Left ventricle myocardium superior (tissue), 1 donor: ENCODE measurements around the gene OR2V2. TPM values are rescaled to one million over a fixed set of nuclear protein-coding genes. Genes with fewer than 3 reads are reported as not detected.
"Not testable (repeated sequence)": the region's sequence is repeated elsewhere in the genome, so short reads cannot be mapped to it uniquely, and the experiment has no call there.

Experiments used
- ATAC-seq: fragments of 200-7000 bp; cut with Tn5 transposase; one replicate; pipeline ENCODE4 v1.9.1; 2020; ENCODE audit warnings: mild to moderate bottlenecking, moderate library complexity
- DNase-seq: peaks from one replicate; pipeline ENCODE4 v3.0.0-alpha.2; 2020
- intact Hi-C: fragments of 100-400 bp; cut with micrococcal nuclease; formaldehyde crosslinking; loops from one replicate; pipeline ENCODE4 v1.11.0; 2022
- long read RNA-seq: library from polyadenylated mRNA; unstranded; transcript quantifications from one replicate; pipeline ENCODE4 v2.0.0, GENCODE V29; 2021
- total RNA-seq: library from RNA; stranded (reverse); fragmentation: NEBNext Ultra II Directional; extraction: Animal tissue kit (Norgen Biotek cat#: 25700); gene quantifications from one replicate; pipeline ENCODE4 v1.2.1, GENCODE V29; 2021
- donor health status: DM: no; HTN: yes; CAD: no; lungs with severe emphysema.

Gene OR2V2, protein sequence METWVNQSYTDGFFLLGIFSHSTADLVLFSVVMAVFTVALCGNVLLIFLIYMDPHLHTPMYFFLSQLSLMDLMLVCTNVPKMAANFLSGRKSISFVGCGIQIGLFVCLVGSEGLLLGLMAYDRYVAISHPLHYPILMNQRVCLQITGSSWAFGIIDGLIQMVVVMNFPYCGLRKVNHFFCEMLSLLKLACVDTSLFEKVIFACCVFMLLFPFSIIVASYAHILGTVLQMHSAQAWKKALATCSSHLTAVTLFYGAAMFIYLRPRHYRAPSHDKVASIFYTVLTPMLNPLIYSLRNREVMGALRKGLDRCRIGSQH
- not detected for total RNA-seq
- long read RNA-seq, result 0 reads

DNA sequence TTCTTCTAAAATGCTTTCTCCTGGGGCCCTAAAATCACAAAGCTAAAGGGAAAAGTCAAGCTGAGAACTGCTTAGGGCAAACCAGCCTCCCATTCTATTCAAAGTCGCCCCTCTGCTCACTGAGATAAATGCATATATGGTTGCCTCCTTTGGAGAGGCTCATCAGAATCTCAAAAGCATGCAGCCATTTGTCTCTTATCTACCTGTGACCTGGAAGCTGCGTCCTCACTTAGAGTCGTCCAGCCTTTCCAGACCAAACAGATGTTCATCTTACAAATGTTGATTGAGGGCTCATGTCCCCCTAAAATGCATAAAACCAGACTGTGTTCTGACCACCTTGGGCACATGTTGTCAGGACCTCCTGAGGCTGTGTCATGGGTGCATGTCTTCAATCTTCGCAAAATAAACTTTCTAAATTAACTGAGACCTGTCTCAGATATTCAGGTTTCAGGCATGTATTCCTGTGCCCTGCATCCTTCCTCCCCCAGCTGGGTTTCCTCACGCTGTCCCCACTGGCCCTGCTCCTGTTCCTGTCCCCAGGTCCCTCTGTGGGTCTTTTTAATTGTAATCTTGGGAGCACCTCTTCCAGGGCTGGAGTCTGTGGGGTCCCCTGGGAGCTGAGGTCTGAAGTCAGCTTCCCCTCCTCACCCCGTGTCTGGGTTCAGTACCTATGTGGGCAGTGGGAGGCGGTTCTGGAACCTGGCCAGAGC lies at the start of gene OR2V2:
OR2V2 (plus strand) TSS at position 660 of the 710 bp plus-strand sequence. CDS start 7,357 bp downstream, outside the sequence.
- ATAC-seq, intact Hi-C loops, DNase-seq: not testable (repeated sequence)

DNA sequence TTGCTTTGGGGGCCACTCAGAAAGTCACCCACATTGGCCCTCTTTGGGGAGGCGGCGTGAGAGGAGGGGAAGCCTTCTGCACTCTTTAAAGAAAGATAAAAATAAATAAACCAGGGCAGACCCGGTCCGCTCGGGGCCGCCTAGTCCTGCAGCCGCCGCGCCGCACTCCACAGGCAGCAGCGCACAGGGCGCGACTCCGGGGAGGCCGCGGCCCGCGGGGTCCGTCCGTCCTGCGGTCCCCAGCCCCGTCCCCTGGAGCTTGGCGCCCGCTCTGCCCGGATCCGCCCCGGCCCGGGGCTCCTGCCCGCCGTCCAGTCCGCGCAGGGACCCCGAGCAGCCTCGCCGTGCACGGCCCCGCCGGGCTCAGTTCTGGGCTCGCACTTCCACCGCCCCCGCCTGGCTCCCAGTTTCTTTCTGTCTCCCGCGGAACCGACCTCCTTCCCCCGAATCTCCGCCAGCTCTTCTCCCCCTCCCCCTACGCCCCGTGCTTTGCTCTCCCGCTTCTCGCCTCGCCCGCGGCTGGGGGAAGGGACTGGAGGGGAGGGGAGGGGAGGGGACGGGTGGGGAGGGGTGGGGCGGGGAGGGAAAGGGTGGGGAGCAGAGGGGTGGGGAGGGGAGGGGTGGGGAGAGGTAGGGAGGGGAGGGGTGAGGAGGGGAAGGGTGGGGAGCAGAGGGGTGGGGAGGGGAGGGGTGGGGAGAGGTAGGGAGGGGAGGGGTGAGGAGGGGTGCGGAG lies 49.5 kb upstream of the OR2V2 start:
- DNase-seq, intact Hi-C loops, ATAC-seq: not testable (repeated sequence)

DNA sequence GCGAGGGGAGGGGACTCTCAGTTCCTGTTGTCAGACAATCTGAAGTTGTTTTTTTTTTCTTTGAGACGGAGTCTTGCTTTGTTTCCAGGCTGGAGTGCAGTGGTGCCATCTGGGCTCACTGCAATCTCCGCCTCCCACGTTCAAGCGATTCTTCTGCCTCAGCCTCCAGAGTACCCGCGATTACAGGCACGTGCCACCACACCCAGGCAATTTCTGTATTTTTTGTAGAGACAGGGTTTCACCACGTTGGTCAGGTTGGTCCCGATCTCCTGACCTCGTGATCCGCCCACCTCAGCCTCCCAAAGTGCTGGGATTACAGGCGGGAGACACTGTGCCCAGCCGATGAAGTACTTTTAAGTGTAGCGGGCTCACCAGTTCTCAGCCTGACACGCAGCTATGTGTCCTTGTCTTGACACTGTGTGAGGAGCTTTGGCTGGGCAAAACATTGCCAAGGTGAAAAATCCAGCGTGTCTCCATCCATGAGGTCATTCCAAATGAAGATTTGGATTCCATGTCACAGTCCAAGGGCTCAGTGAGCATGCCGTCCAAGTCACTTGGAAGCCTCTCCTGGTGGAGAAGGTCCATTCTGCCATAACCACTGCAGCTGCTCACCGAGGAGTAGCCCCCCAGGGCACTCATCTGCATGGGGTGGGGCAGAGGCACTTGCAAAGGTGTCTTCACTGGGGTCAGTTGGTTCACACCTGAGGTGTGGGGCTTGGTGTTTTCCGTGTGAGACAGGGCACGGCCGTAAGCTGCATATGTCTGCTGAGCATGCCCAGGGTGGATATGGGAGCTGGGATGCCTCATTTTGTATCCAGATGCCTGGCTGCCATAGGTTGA lies 48.4 kb upstream of the OR2V2 start:
- DNase-seq (no peak), ATAC-seq (no peak)
- intact Hi-C loops, result no loop called here

DNA sequence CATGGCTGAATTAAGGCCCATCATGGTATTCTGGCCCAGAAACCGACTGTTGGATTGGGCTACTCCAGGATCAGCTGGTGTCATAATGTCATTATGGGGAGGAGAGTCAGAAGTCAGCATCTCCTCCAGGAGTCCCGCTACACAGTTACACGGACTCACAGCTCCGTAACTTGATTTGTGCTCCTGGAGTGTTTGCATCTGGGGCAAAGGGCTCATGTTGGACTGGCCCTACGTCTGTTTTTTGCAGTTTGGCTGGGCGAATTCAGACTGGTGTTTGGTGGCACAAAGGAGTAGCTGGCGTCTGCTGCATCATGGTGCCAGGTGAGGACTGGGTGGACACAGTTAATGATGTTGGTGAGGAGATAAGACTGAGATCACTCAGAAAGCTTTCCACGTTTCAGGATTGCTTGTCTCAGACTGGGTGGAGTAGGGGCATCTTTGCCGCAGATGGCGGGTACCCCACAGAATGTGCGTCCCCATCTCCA lies 47.7 kb upstream of the OR2V2 start:
- DNase-seq, result no peak
- intact Hi-C loops, result no loop called here
- no peak for ATAC-seq

- ATAC-seq, result no peak
- no peak for DNase-seq
- intact Hi-C loops, result no loop called here
Measured at GRCh38 chr5:181100121-181100875, 47.1 kb upstream of the OR2V2 start.

DNA sequence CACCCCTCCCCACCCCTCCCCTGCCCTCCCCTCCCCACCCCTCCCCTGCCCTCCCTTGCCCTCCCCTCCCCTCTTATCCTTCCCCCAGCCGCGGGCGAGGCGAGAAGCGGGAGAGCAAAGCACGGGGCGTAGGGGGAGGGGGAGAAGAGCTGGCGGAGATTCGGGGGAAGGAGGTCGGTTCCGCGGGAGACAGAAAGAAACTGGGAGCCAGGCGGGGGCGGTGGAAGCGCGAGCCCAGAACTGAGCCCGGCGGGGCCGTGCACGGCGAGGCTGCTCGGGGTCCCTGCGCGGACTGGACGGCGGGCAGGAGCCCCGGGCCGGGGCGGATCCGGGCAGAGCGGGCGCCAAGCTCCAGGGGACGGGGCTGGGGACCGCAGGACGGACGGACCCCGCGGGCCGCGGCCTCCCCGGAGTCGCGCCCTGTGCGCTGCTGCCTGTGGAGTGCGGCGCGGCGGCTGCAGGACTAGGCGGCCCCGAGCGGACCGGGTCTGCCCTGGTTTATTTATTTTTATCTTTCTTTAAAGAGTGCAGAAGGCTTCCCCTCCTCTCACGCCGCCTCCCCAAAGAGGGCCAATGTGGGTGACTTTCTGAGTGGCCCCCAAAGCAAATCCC lies 46.2 kb upstream of the OR2V2 start:
- intact Hi-C loops, DNase-seq, ATAC-seq: not testable (repeated sequence)

DNA sequence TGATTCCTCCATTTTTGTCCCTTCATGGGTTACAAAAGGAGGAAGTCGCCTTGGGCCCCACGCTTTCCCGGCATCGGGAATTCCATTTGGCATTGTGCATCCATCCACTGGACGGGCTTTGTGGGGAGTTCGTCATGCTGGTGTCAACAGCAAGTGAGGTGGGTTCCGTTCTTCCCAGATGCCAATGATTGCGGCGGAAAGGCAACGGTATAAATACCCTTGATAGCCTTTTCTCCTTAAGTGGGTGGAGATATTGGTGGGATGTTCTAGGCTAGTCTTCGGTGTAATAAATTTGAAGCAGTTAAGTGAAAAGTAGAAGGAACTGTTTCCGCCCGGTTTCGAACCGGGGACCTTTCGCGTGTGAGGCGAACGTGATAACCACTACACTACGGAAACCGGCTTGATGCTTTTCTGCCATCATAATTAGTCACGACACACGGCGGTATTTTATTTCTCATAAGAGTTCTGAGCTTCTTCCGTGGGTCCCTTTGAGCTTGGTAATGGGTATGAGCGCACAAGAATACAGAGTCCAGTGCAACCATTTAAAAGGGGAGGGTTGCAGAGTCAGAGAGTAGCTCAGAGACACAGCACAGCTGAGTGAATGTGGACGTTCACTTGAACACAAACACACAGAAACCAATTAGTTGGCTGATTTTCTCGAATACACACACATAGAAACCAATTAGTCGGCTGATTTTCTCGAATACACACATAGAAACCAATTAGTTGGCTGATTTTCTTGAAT lies 45.3 kb upstream of the OR2V2 start:
- intact Hi-C loops, DNase-seq, ATAC-seq: not testable (repeated sequence)

DNA sequence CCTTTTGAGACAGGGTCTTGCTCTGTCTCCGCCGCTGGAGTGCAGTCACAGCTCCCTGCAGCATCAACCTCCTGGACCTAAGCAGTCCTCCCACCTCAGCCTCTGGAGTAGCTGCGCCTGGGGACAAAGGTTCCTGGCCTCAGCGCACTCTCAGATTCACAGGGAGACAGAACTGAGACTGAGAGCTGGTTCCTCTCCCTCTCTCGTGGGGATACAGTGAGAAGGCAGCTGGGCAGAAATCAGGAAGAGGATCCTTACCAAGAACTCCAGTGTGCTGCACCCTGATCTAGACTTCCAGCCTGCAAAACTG lies 43.2 kb upstream of the OR2V2 start:
- ATAC-seq, intact Hi-C loops, DNase-seq: not testable (repeated sequence)

DNA sequence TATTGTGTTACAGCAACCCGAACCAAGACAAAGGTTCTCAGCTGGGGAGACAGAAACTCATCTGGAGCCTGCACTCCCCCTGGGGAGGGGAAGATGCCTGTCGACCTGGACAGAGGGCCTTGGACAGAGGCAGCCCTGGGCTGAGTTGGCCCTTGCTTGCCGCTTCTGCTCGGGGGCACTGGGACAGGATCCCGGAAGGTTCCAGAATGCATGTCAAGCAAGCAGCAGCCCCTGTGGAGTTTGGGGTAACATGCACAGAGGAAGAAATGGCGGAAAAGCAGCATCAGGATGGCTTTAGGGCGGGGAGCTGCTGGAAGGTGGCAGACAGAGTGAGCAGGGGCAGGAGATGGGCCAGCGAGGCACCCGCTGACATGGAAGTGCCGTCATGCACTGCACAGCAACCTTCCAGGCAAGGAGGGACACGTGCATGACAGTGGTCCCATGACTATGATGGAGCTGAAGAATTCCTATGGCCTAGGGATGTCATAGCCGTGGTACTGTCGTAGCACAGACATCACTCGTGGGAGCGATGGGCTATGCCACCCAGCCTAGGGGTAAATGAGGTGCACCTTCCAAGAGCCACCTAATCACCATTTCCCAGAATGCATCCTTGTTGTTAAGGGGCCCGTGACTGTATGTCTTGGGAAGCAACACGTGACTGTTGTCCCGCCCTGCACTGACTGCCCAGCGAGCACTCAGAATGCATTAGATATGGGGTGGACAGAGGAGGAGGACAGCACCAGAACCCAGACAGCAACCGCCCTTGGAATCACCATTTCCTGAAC lies 42.6 kb upstream of the OR2V2 start:
- DNase-seq, ATAC-seq, intact Hi-C loops: not testable (repeated sequence)

DNA sequence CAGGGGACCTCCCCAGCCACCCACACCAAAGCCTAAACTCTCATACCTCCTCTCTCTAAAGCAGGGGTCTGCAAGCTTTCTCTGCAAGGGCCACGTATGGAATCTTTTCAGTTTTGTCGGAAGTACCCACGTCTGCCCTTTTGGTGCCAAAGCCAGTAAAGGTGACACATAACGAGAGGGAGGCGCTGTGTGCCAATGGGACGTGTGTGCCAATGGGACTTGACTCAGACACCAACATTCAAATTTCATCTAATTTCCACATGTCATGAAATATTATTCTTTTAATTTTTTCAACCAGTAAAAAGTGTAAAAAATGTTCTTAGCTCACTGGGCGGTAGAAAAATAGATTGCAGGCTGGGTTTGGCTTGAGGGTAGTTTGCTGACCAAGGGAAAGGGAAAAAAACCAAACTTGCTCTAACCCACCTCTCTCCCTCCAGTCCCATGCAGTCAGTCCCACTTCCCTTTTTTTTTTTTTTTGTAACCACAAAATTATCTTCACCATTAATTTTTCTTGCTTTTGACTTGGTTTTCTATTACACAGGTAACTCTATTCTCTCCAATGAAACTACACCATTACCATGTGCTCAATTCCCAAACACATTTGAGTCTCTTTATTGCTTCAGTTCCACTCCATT lies 41.9 kb upstream of the OR2V2 start:
- intact Hi-C loops, result no loop called here
- ATAC-seq, result no peak

GRCh38 chr5:181107699-181108098 lies 39.7 kb upstream of the OR2V2 start:
- no peak for DNase-seq
- intact Hi-C loops, result no loop called here
- ATAC-seq, result no peak

More for the DNA sequence above, 41.9 kb upstream of the OR2V2 start:
- no peak for DNase-seq

DNA sequence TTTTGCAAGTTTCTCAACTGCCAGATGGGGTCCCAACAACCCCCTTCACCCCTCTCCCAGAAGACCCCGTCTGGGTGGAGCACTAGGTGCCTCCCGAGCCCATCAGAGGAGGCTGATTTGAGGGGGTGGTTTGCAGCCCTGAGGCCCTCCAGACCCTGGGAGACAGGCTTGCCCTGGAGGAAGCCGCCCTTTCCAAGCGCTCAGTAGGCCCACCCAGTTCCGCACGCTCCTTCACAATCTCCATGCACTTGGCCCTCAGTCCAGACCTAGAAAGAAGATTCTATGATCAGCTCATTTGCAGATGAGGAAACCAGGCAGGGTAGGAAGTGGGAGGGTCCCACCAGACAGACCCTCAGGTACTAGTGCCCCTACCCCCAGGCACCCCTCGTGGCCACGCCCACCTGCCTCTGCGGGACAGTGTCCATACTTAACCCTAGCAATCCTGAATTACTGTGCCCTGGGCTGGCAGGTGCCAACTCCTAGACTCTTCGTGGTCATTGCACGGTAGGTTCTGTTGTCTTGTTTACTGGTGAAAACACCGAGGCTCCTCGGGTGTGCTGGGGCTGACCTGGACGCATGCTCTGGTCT lies 38.7 kb upstream of the OR2V2 start:
- ATAC-seq (no peak), DNase-seq (no peak)
- intact Hi-C loops, result no loop called here

- no peak for DNase-seq
Measured at GRCh38 chr5:181109489-181110013, 37.8 kb upstream of the OR2V2 start.

DNA sequence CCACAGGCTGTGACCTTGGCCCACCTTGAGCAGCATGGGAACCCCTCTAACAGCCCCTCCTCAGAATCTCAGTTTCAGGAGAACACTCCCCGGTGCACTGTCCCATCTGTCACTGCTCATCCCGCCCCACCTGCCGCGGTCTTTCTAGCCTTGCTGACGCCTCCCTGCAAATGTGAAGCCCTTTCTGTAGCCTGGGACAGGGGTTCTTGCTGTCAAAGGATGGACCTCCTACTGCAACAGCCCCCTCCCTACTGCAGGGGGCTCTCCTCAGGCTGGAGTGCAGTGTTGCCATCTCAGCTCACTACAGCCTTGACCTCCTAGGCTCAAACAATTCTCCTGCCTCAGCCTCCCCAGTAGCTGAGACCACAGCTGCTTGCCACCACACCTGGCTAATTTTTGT lies 36.4 kb upstream of the OR2V2 start:
- no peak for DNase-seq
- ATAC-seq, result no peak
- intact Hi-C loops, result no loop called here

More at GRCh38 chr5:181109489-181110013, 37.8 kb upstream of the OR2V2 start:
- intact Hi-C loops, result no loop called here
- ATAC-seq, result no peak

DNA sequence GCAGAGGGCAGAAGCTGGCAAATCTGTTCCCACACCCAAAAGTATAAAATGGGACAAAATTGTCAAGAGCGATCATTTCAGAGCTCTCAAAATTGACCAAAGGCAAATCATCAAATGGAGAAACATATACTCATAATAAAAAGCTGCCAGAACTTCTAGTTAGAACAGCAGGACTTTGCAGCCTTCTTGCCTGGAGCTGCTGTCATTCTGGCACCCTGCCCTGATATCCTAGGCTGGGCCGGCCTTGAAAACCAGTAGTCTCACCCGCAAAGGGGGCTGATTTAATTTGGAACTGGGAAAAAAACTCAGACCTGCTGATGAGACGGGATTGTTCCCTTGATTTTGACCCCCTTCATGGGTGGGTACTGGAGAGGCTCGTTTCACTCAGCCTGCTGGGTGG lies 34.9 kb upstream of the OR2V2 start:
- no peak for DNase-seq
- intact Hi-C loops, result no loop called here

More for the DNA sequence above, 34.9 kb upstream of the OR2V2 start:
- no peak for ATAC-seq
